ENCODE data around the gene YIPF5. TPM values are rescaled to one million over a fixed set of nuclear protein-coding genes. Genes with fewer than 3 reads are reported as not detected.

The YIPF5 gene
- 10 to 100 TPM; 24.1 to 30.0 TPM for total RNA-seq

GRCh38 chr5:144170276-144171024, at the start of gene YIPF5, which contains the start of gene KCTD16:
YIPF5 (minus strand) TSS chr5:144170659; CDS start chr5:144169955, 704 bp downstream.
KCTD16 (plus strand) TSS chr5:144170873.
- no peaks in the 10 kb centered on the region for H3K27me3 ChIP-seq
- TF ChIP-seq CTCF (IDR thresholded peaks at IDR 0.05), result no peak
- peak within 1 kb of the TSS; percentile 79 to 81 for H3K27ac ChIP-seq
- no peaks in the 10 kb centered on the region for H3K9me3 ChIP-seq
- DNase-seq (ENCODE audit: low spot score), result peak; percentile 94
- peaks cover 0 to 21% of the 10 kb centered on the region in 2 donors for H3K4me1 ChIP-seq
- H3K4me3 ChIP-seq, result peak within 1 kb of the TSS; percentile 76 to 79
- peaks cover 6% of the 10 kb centered on the region for H3K36me3 ChIP-seq

GRCh38 chr5:144219869-144220268, 49.4 kb upstream of the YIPF5 start:
- no peak for DNase-seq (ENCODE audit: low spot score)
- H3K27me3 ChIP-seq, result no peaks in the 10 kb centered on the region
- no peak overlapping the region for H3K4me3 ChIP-seq
- H3K36me3 ChIP-seq, result no peaks in the 10 kb centered on the region
- H3K27ac ChIP-seq, result no peak overlapping the region
- no peak for TF ChIP-seq CTCF (IDR thresholded peaks at IDR 0.05)
- H3K4me1 ChIP-seq, result no peaks in the 10 kb centered on the region
- H3K9me3 ChIP-seq, result no peaks in the 10 kb centered on the region

DNA sequence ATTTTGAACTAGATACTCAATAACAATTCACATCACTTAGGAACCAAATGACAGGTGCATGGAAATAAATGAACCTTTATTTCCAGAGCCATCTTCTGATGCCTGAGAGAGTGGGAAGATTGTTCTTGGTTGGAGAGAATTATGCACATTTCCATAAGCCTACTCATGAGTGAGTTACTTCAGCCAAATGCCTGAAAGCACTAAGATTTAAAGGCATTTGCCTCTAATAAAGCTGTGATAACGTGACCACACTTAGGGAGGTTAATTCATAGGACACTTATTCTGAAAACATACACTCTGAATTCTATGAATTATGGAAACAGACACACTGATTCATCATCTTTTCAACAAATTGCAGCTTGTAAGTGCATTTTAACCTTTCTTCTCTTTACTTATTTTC, 40.2 kb upstream of the YIPF5 start:
- no peak for TF ChIP-seq CTCF (IDR thresholded peaks at IDR 0.05)
- H3K36me3 ChIP-seq, result no peaks in the 10 kb centered on the region
- H3K27ac ChIP-seq, result no peak overlapping the region

DNA sequence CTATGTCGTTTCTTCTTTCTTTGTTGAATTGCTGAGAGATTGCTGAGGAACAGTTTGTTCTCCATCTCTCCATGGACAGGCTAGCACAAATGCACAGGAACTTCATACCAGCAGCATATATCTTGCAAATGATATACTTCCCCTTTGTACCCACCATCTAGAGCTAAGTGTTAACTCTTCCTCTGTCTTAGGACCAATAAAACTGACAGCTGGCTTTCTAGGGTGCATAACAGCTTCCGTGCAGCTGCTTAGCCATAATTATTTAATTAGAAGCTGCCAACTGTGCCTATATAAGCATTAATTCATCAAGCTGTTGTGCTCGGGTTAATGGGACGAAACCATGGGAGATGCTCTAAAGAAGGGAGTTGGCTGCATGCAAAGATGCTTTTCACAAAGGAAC, 38.9 kb upstream of the YIPF5 start:
- no peak overlapping the region for H3K27ac ChIP-seq
- TF ChIP-seq CTCF (IDR thresholded peaks at IDR 0.05), result no peak

More for the DNA sequence above, 40.2 kb upstream of the YIPF5 start:
- Histone ChIP-seq H3K4me3 (no peak overlapping the region), H3K27me3 (no peaks in the 10 kb centered on the region), H3K9me3 (no peaks in the 10 kb centered on the region), H3K4me1 (no peaks in the 10 kb centered on the region)
- no peak for DNase-seq (ENCODE audit: low spot score)

DNA sequence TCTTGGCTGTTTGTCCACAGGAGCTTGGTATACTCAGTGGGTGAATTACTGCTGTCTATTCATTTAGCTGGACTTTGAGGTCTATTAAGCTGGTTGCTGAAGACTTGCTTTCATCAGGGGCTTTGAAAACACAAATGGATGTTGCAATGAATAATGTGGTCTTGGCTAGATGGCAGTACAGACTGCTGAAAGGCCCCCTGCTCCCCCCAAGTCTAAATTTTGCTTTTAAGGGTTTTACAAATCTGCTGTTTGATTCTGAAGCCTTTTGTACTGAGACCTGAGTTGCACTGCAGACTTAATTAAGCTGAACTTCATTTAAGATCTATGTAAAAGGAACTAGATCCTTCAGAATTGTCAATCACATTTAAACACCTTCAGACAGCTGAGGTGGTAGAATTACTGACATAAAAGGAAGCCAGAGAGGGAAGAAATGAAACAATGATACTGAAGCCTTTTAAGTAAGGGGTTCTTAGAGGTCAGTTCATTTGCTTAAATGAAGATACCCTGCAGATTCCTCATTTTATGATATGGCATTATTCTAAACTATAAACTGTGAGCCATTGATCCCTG, 37.5 kb upstream of the YIPF5 start:
- TF ChIP-seq CTCF (IDR thresholded peaks at IDR 0.05), result peak in 1 of 2 donors; percentile 21
- Histone ChIP-seq H3K36me3 (no peaks in the 10 kb centered on the region), H3K9me3 (no peaks in the 10 kb centered on the region), H3K27me3 (no peaks in the 10 kb centered on the region), H3K27ac (no peak overlapping the region), H3K4me3 (no peak overlapping the region), H3K4me1 (peaks cover 0 to 6% of the 10 kb centered on the region in 2 donors)
- no peak for DNase-seq (ENCODE audit: low spot score)

More for the DNA sequence above, 38.9 kb upstream of the YIPF5 start:
- Histone ChIP-seq H3K36me3 (no peaks in the 10 kb centered on the region), H3K9me3 (no peaks in the 10 kb centered on the region), H3K4me1 (peaks cover 0 to 6% of the 10 kb centered on the region in 2 donors), H3K4me3 (no peak overlapping the region), H3K27me3 (no peaks in the 10 kb centered on the region)
- DNase-seq (ENCODE audit: low spot score), result no peak
